ENCODE data around the gene SUPT3H.
"Not testable (repeated sequence)": the region's sequence is repeated elsewhere in the genome, so short reads cannot be mapped to it uniquely, and the experiment has no call there.

SUPT3H gene

DNA sequence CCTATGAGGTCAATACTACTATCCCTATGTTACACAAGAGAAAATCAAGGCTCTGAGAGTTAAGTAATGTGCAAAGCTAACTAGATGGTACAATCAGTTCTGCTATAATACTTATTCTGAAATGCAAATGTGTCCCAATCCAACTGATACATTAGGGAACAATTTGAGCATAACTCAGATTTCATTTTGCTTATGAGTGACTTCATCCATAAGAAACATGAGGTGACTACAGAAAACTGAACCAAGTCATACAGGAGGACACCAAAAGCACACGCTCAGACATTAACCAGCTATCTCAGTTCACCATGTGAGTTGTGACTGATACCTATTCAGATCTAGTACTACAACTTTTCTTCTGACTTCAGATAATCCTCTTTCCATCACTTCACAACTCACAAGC lies 229.5 kb downstream of the SUPT3H start:
- no peak overlapping the region for H3K4me3 ChIP-seq (ENCODE audit: low read depth, low read length)
- TF ChIP-seq, protein P1, sequence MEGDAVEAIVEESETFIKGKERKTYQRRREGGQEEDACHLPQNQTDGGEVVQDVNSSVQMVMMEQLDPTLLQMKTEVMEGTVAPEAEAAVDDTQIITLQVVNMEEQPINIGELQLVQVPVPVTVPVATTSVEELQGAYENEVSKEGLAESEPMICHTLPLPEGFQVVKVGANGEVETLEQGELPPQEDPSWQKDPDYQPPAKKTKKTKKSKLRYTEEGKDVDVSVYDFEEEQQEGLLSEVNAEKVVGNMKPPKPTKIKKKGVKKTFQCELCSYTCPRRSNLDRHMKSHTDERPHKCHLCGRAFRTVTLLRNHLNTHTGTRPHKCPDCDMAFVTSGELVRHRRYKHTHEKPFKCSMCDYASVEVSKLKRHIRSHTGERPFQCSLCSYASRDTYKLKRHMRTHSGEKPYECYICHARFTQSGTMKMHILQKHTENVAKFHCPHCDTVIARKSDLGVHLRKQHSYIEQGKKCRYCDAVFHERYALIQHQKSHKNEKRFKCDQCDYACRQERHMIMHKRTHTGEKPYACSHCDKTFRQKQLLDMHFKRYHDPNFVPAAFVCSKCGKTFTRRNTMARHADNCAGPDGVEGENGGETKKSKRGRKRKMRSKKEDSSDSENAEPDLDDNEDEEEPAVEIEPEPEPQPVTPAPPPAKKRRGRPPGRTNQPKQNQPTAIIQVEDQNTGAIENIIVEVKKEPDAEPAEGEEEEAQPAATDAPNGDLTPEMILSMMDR (IDR thresholded peaks at IDR 0.05; ENCODE audit: borderline replicate concordance, insufficient read depth, low read depth, low read length): no peak

DNA sequence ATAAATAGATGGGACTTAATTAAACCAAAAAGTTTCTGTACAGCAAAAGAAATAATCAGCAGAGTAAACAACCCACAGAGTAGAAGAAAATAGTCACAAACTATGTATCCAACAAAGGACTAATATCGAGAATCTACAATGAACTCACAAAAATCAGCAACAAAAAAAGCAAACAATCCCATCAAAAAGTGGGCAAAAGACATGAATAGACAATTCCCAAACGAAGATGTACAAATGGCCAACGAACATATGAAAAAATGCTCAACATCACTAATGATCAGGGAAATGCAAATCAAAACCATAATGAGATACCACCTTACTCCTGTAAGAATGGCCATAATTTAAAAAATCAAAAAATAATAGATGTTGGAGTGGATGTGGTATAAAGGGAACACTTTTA lies 232.1 kb downstream of the SUPT3H start:
- H3K4me3 ChIP-seq (ENCODE audit: low read depth, low read length): not testable (repeated sequence)

DNA sequence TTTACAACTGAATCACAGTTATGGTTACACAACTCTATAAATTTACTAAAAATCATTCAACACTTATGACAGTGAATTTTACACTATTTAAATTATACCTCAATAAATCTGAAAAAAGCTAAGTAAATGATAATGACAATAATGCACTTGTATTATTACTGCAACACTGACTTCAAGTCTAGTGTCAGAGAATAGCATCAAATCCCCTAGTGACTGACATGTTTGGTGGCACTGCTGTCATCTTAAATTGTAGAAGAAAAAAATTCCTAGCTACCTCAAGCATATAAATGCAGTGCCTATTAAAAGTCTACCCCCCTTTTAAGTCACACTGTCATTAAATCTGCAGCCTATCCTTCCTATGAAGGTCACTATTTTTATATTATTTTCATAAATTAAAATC lies 239.0 kb downstream of the SUPT3H start:
- no peak overlapping the region for H3K4me3 ChIP-seq (ENCODE audit: low read depth, low read length)
- TF ChIP-seq, protein P1 (IDR thresholded peaks at IDR 0.05; ENCODE audit: borderline replicate concordance, insufficient read depth, low read depth, low read length): no peak

DNA sequence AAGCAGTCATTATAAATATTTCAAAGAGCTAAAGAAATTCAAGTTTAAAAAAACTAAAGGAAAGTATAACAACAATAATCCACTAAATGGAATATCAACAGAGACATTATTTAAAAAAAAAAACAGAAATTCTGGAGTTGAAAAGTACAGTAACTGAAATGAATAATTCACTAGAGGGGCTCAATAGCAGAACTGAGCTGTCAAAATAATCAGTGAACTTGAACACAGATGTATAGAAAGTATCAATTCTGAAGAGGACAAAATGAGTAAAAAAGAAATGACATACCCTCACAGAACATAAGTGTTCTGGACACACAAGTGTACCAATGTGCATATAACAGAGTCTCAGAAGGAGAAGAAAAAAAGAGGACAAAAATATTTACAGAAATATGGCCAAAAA lies 241.2 kb downstream of the SUPT3H start:
- H3K4me3 ChIP-seq (ENCODE audit: low read depth, low read length): no peak overlapping the region
- TF ChIP-seq, protein P1 (IDR thresholded peaks at IDR 0.05; ENCODE audit: borderline replicate concordance, insufficient read depth, low read depth, low read length): no peak

DNA sequence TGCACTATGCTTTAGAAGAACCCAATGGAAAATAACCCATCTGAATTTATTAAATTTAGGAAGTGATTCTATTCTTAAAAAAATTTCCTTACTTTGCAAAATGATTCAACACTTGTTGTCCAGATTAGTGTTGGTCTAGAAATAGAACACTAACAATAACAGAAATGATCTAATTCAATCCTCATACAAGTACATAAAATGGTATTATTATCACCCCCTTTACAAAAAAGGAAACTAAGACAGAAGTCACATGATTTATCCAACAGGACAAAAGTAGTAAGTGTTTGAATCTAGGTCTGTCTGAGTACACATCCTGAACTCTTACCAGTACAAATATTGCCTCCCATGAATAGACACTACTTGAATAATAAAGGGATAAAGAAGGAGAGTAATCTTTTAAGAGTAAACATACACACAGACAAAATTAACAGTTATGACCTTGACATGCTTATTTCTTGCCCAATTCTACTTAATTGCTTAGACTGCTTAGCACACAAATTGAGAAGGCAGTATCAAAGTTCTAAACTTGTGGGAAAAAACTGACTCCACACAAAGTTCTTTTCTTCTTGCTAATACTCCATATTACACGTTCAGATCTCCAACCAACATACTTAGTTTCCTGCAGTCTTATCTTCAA lies 245.0 kb downstream of the SUPT3H start:
- TF ChIP-seq, protein P1 (IDR thresholded peaks at IDR 0.05; ENCODE audit: borderline replicate concordance, insufficient read depth, low read depth, low read length): no peak
- no peak overlapping the region for H3K4me3 ChIP-seq (ENCODE audit: low read depth, low read length)

DNA sequence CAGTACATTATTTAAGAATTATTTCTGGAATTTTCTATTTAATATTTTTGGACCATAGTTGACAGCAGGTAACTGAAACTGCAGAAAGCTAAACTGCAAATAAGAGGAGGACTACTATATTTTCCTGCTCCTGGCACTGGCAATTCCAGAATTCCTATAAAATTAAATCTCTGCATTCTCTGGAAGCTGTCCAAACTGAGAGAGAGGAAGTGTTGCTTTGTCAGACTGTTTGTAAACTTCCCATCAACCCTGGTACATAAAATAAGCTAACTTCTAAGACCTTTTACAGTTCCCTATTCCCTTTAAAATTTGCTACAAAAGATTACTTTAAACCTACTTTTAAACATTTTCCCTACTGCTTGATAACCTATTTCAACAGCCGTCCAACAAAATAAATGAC lies 245.7 kb downstream of the SUPT3H start:
- H3K4me3 ChIP-seq (ENCODE audit: low read depth, low read length): no peak overlapping the region
- TF ChIP-seq, protein P1 (IDR thresholded peaks at IDR 0.05; ENCODE audit: borderline replicate concordance, insufficient read depth, low read depth, low read length): no peak

DNA sequence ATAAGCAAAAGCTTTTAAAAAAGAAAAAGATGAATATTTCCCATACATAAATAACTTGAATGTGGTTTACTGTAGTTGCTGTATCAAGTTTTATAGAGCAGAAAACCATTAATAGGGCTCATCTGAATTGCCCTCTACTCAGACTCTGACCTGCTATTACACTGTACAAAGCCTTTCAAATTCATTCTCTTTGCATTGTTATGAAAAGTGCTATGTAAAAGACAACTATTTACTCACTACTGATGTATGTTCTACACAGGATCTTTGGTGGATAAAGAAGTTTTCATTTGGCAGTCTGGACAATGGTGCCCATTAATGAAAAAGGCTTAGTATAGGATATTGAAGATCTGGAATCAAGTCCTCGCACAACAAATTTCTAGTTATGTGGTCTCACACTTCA lies 248.7 kb downstream of the SUPT3H start:
- H3K4me3 ChIP-seq (ENCODE audit: low read depth, low read length): no peak overlapping the region
- TF ChIP-seq, protein P1 (IDR thresholded peaks at IDR 0.05; ENCODE audit: borderline replicate concordance, insufficient read depth, low read depth, low read length): no peak

DNA sequence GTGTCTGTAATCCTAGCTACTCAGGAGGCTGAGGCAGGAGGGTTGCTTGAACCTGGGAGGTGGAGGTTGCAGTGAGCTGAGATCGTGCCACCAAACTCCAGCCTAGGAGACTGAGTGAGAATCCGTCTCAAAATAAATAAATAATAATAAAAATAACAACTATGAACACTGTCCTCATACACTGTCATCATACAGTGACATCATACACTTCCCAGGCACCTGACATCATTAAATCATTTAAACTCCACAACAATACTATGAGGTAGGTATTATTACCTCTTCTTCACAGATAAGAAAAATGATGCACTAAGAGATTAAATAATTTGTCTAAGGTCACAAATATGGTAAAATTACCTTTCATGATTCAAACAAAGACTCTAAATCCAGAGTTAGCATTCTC lies 250.5 kb downstream of the SUPT3H start:
- TF ChIP-seq, protein P1 (IDR thresholded peaks at IDR 0.05; ENCODE audit: borderline replicate concordance, insufficient read depth, low read depth, low read length): no peak

More for the DNA sequence above, 250.5 kb downstream of the SUPT3H start:
- H3K4me3 ChIP-seq (ENCODE audit: low read depth, low read length): no peak overlapping the region
